ENCODE data around the gene PPP2R5A.
A peak's percentile ranks its signal among the peaks of the same experiment; 100 is the strongest.

PPP2R5A gene

GRCh38 chr1:212284744-212285684 lies at the start of gene PPP2R5A:
Gene PPP2R5A, plus strand, starts transcription at chr1:212285410. Its CDS starts 701 bp downstream, at chr1:212286111.
- peak; percentile 41 for FAIRE-seq

- no peak for FAIRE-seq
Observed at GRCh38 chr1:212235857-212236256, 49.4 kb upstream of the PPP2R5A start.

GRCh38 chr1:212236664-212237220 lies 48.5 kb upstream of the PPP2R5A start:
- no peak for FAIRE-seq

GRCh38 chr1:212237651-212238050 lies 47.6 kb upstream of the PPP2R5A start:
- peak; percentile 24 for FAIRE-seq

GRCh38 chr1:212238552-212238951 lies 46.7 kb upstream of the PPP2R5A start:
- FAIRE-seq = no peak

- no peak for FAIRE-seq
Observed at GRCh38 chr1:212241501-212241900, 43.7 kb upstream of the PPP2R5A start.

- FAIRE-seq = no peak
Observed at GRCh38 chr1:212241957-212242287, 43.3 kb upstream of the PPP2R5A start.

GRCh38 chr1:212242288-212242984 lies 42.8 kb upstream of the PPP2R5A start:
- peak; percentile 64 for FAIRE-seq

- no peak for FAIRE-seq
Observed at GRCh38 chr1:212242985-212243308, 42.3 kb upstream of the PPP2R5A start.

- FAIRE-seq = no peak
Observed at GRCh38 chr1:212244441-212244840, 40.8 kb upstream of the PPP2R5A start.

GRCh38 chr1:212247179-212247721 lies 38.0 kb upstream of the PPP2R5A start:
- no peak for FAIRE-seq

- FAIRE-seq = no peak
Observed at GRCh38 chr1:212247988-212248387, 37.2 kb upstream of the PPP2R5A start.

- FAIRE-seq = no peak
Observed at GRCh38 chr1:212254853-212255363, 30.3 kb upstream of the PPP2R5A start.

- FAIRE-seq = no peak
Observed at GRCh38 chr1:212255705-212256307, 29.4 kb upstream of the PPP2R5A start.

GRCh38 chr1:212256369-212256768 lies 28.8 kb upstream of the PPP2R5A start:
- no peak for FAIRE-seq

- no peak for FAIRE-seq
Observed at GRCh38 chr1:212257157-212257556, 28.1 kb upstream of the PPP2R5A start.

- FAIRE-seq = no peak
Observed at GRCh38 chr1:212259693-212260480, 25.3 kb upstream of the PPP2R5A start.

- FAIRE-seq = peak; percentile 17
Observed at GRCh38 chr1:212260557-212261355, 24.5 kb upstream of the PPP2R5A start.

- no peak for FAIRE-seq
Observed at GRCh38 chr1:212261361-212261929, 23.8 kb upstream of the PPP2R5A start.

GRCh38 chr1:212267017-212267416 lies 18.2 kb upstream of the PPP2R5A start:
- no peak for FAIRE-seq

GRCh38 chr1:212267460-212267859 lies 17.8 kb upstream of the PPP2R5A start:
- no peak for FAIRE-seq

Measured in islet of Langerhans (tissue), 1 donor.